Activated CD4-positive, alpha-beta T cell treated with anti-CD3 and anti-CD28 coated beads, Interleukin-2, amount 10 ng/mL, durations not matched to agents 24 days and 14 days (primary cell): Measurements from ENCODE around the gene GRK1. TPM values are rescaled to one million over a fixed set of nuclear protein-coding genes. Genes with fewer than 3 reads are reported as not detected.

Source experiments
- DNase-seq: peaks from one replicate; pipeline ENCODE4 v3.0.0; 2022
- H3K27ac Mint-ChIP-seq: one replicate; pipeline ENCODE4 v1.8.0; 2022; ENCODE audit warnings: mild to moderate bottlenecking, mixed read lengths
- H3K27me3 Mint-ChIP-seq: one replicate; pipeline ENCODE4 v1.8.0; 2022; ENCODE audit warnings: mixed read lengths
- H3K36me3 Mint-ChIP-seq: one replicate; pipeline ENCODE4 v1.8.0; 2022; ENCODE audit warnings: low read depth, mild to moderate bottlenecking, mixed read lengths
- H3K4me1 Mint-ChIP-seq: one replicate; pipeline ENCODE4 v1.8.0; 2021; ENCODE audit warnings: mixed read lengths
- H3K4me3 Mint-ChIP-seq: one replicate; pipeline ENCODE4 v1.8.0; 2022; ENCODE audit warnings: mild to moderate bottlenecking, moderate library complexity, mixed read lengths
- H3K9me3 Mint-ChIP-seq: one replicate; pipeline ENCODE4 v1.8.0; 2021; ENCODE audit warnings: mixed read lengths
- intact Hi-C: fragments of 100-400 bp; cut with micrococcal nuclease; formaldehyde crosslinking; loops from one replicate; pipeline ENCODE4 v1.15.1; 2023
- total RNA-seq: library from RNA; stranded (reverse); gene quantifications from 2 replicates; pipeline ENCODE4 v1.2.3, GENCODE V29; 2022

The GRK1 gene
- total RNA-seq, 1 donor from 2014 or later = 0.07 TPM

DNA sequence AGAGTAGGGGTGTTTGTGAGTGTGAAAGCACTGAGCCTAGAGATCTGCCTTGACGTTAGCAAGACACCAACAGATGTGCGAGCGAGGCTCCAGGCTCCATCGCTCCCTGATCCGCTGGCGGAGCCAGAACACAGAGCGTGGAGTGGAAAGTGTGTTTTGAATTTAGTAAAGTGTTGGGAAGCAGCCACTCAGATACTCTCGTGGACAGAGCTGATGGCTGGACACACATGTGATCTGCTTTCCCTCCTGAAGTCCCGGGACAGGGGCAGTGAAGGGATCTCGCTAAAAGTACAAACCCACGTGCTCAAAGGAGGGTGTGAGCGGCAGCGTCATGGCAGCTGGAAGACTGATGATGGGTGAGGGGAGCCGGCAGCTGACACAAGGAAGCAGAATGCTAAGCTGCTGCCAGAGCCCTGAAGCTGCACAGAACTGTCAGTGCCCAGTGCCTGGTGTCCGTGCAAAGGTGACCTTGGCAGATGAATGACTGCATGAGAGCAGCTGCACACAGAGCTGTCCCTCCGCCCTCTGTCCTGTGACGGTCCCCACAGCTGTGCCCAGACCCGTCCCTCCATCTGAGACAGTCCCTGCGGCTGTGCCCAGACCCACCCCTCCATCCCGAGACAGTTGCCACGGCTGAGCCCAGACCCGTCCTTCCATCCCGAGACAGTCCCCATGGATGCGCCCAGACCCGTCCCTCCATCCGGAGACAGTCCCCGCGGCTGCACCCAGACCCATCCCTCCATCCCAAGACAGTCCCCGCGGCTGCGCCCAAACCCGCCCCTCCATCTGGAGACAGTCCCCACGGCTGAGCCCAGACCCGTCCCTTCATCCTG is 62.4 kb downstream of the GRK1 start:
- Mint-ChIP-seq H3K27ac (no peak overlapping the region), H3K9me3 (peaks cover 3% of the 10 kb centered on the region), H3K27me3 (peaks cover 4% of the 10 kb centered on the region), H3K36me3 (peaks cover 3% of the 10 kb centered on the region), H3K4me1 (peaks cover 5% of the 10 kb centered on the region), H3K4me3 (no peak overlapping the region)
- no peak for DNase-seq
- intact Hi-C loops = no loop called here

DNA sequence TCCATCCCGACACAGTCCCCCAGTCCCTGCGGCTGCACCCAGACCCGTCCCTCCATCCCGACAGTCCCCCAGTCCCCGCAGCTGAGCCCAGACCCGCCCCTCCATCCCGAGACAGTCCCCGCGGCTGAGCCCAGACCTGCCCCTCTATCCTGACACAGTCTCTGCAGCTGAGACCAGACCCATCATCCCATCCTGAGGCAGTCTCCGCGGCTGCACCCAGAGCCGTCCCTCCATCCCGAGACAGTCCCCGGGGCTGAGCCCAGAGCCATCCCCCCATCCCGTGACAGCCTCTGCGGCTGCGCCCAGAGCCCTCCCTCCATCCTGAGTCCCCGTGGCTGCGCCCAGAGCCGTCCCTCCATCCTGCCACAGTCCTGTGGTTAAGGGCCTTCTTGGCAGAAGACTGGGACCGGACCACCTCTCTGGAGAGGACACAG is 63.3 kb downstream of the GRK1 start:
- no peaks in the 10 kb centered on the region for H3K36me3 Mint-ChIP-seq
- no peak overlapping the region for H3K27ac Mint-ChIP-seq
- H3K9me3 Mint-ChIP-seq = peaks cover 3% of the 10 kb centered on the region
- no peaks in the 10 kb centered on the region for H3K4me1 Mint-ChIP-seq
- H3K27me3 Mint-ChIP-seq = peaks cover 4% of the 10 kb centered on the region
- DNase-seq = no peak
- no peak overlapping the region for H3K4me3 Mint-ChIP-seq
- intact Hi-C loops = no loop called here

DNA sequence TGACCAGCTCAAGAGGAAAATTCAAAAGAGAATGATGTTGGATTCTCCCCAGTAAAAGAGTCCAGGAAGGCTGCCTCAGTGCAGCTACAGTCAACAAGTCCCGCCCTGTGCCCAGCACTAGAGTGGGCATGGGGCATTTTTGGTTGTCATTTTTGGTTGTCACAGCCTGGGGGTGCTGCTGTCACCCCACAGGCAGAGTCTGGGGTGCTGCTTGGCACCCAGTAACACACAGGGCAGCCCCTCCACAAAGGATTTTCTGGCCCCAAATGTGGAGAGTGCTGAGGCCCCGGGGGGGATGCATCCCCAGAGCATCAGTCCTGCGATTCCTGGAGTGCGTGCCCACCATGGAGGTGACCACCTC is 63.8 kb downstream of the GRK1 start:
- no peak overlapping the region for H3K4me3 Mint-ChIP-seq
- H3K4me1 Mint-ChIP-seq = no peaks in the 10 kb centered on the region
- intact Hi-C loops = no loop called here
- no peak for DNase-seq
- peaks cover 4% of the 10 kb centered on the region for H3K27me3 Mint-ChIP-seq
- no peaks in the 10 kb centered on the region for H3K36me3 Mint-ChIP-seq
- H3K9me3 Mint-ChIP-seq = peaks cover 3% of the 10 kb centered on the region
- no peak overlapping the region for H3K27ac Mint-ChIP-seq

GRCh38 chr13:113731192-113732175 is 64.5 kb downstream of the GRK1 start:
- peaks cover 3% of the 10 kb centered on the region for H3K9me3 Mint-ChIP-seq
- no peak for DNase-seq
- no peak overlapping the region for H3K4me3 Mint-ChIP-seq
- peaks cover 4% of the 10 kb centered on the region for H3K27me3 Mint-ChIP-seq
- intact Hi-C loops = no loop called here
- H3K4me1 Mint-ChIP-seq = no peaks in the 10 kb centered on the region
- no peak overlapping the region for H3K27ac Mint-ChIP-seq
- no peaks in the 10 kb centered on the region for H3K36me3 Mint-ChIP-seq

- no peak overlapping the region for H3K27ac Mint-ChIP-seq
- no peak overlapping the region for H3K4me3 Mint-ChIP-seq
- peaks cover 3% of the 10 kb centered on the region for H3K9me3 Mint-ChIP-seq
- H3K4me1 Mint-ChIP-seq = no peaks in the 10 kb centered on the region
- no peak for DNase-seq
- intact Hi-C loops = no loop called here
- H3K36me3 Mint-ChIP-seq = no peaks in the 10 kb centered on the region
- H3K27me3 Mint-ChIP-seq = peaks cover 5% of the 10 kb centered on the region
Measured at GRCh38 chr13:113732176-113732960, 65.3 kb downstream of the GRK1 start.

DNA sequence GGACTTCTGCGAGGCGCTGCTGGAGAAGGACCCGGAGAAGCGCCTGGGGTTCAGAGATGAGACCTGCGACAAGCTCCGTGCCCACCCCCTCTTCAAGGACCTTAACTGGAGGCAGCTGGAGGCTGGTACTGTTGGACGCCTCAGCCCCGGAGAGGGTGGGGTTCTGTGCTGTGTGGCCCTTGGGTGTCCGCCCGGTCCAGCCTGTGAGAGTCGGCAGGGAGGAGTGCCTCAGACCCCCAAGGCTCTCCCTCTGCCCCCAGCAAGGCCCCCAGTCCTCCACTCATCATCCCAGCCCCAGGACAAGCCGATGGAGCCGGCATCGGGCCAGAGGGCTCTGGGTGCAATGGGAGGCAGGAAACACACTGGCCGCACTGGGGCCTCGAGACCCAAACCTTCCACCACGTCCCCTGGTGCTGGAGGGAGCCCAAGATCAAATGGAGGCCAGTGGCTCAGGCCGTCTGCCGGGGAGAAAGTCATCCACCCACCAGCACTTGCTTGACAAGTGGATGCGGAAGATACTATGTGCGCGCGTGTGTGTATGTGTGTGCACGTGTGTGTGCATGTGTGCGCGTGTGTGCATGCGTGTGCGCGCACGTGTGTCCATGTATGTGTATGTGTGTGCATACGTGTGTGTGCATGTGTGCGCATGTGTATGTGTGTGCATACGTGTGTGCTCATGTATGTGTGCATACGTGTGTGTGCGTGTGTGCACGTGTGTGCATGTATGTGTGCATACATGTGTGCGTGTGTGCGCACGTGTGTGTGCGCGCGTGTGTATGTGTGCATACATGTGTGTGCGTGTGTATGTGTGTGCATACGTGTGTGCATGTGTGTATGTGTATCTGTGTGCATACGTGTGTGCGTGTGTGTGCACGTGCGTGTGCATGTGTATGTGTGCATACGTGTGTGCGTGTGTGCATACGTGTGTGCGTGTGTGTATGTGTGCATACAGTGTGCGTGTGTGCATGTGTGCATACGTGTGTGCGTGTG is 66.2 kb downstream of the GRK1 start:
- peaks cover 3% of the 10 kb centered on the region for H3K9me3 Mint-ChIP-seq
- no peak overlapping the region for H3K4me3 Mint-ChIP-seq
- H3K4me1 Mint-ChIP-seq = no peaks in the 10 kb centered on the region
- H3K27me3 Mint-ChIP-seq = peaks cover 7% of the 10 kb centered on the region
- intact Hi-C loops = no loop called here
- H3K36me3 Mint-ChIP-seq = no peaks in the 10 kb centered on the region
- no peak overlapping the region for H3K27ac Mint-ChIP-seq
- DNase-seq = no peak

- H3K36me3 Mint-ChIP-seq = no peaks in the 10 kb centered on the region
- H3K27me3 Mint-ChIP-seq = peaks cover 6% of the 10 kb centered on the region
- no peak overlapping the region for H3K4me3 Mint-ChIP-seq
- no peak overlapping the region for H3K27ac Mint-ChIP-seq
- intact Hi-C loops = no loop called here
- peaks cover 3% of the 10 kb centered on the region for H3K9me3 Mint-ChIP-seq
- DNase-seq = no peak
- H3K4me1 Mint-ChIP-seq = no peaks in the 10 kb centered on the region
Measured at GRCh38 chr13:113734099-113734825, 67.2 kb downstream of the GRK1 start.

DNA sequence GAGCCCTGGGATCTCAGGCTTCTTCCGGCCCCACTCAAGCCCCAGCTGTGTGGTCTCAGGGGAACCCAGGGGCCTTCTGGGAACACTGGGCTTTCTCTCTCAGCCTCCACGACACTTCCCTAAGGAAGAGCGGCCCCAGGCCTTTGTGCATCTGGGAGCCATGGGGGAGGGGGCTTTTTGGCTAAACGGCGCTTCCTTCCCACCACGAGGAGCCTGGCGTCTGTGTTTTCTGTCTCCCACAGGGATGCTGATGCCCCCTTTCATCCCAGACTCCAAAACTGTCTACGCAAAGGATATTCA is 67.8 kb downstream of the GRK1 start:
- Mint-ChIP-seq H3K9me3 (peaks cover 3% of the 10 kb centered on the region), H3K36me3 (no peaks in the 10 kb centered on the region), H3K4me1 (no peaks in the 10 kb centered on the region), H3K4me3 (no peak overlapping the region), H3K27me3 (peaks cover 9% of the 10 kb centered on the region), H3K27ac (no peak overlapping the region)
- no peak for DNase-seq
- intact Hi-C loops = no loop called here

DNA sequence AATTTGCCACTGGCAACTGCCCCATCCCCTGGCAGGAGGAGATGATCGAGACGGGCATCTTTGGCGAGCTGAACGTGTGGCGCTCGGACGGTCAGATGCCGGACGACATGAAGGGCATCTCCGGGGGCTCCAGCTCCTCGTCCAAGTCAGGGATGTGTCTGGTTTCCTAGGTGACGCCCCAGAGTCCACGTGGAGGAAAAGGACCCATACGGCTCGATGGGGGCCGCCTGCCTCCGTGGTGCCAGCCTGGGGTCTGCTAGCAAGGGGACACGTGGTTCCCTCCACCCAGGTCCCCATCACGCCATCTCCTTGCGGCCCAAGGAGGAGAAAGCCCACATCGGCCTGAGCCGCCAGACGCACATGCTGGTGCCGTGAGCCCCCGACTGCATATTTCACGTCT is 68.2 kb downstream of the GRK1 start:
- Mint-ChIP-seq H3K4me3 (no peak overlapping the region), H3K27me3 (peaks cover 13% of the 10 kb centered on the region), H3K27ac (no peak overlapping the region), H3K4me1 (no peaks in the 10 kb centered on the region), H3K9me3 (peaks cover 3% of the 10 kb centered on the region), H3K36me3 (no peaks in the 10 kb centered on the region)
- DNase-seq = no peak
- intact Hi-C loops = no loop called here

GRCh38 chr13:113735750-113736149 is 68.7 kb downstream of the GRK1 start:
- Mint-ChIP-seq H3K9me3 (peaks cover 3% of the 10 kb centered on the region), H3K36me3 (no peaks in the 10 kb centered on the region), H3K27ac (no peak overlapping the region), H3K4me3 (no peak overlapping the region), H3K4me1 (peaks cover 3% of the 10 kb centered on the region), H3K27me3 (peaks cover 17% of the 10 kb centered on the region)
- no peak for DNase-seq
- intact Hi-C loops = no loop called here

GRCh38 chr13:113736258-113736731 is 69.3 kb downstream of the GRK1 start:
- Mint-ChIP-seq H3K36me3 (no peaks in the 10 kb centered on the region), H3K27ac (no peak overlapping the region), H3K4me3 (no peak overlapping the region), H3K27me3 (peaks cover 21% of the 10 kb centered on the region), H3K9me3 (peaks cover 3% of the 10 kb centered on the region), H3K4me1 (peaks cover 5% of the 10 kb centered on the region)
- intact Hi-C loops = no loop called here
- DNase-seq = no peak

DNA sequence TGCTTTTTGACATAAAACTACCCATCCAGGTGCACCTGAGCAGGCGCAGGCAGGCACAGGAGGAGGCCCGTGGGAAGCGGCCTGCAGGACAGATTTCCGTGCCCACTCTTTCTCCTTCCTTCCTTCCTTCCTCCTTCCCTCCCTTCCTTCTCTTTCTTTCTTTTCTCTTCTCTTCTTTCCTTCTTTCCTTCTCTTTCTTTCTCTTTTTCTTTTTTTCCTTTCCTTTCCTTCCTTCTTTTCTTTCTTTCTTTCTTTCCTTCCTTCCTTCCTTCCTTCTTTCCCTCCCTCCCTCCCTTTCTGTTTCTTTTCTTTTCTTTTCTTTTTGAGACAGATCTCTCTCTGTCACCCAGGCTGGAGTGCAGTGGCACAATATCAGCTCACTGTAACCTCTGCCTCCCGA is 70.8 kb downstream of the GRK1 start:
- no peak for DNase-seq
- Mint-ChIP-seq H3K27me3 (peaks cover 30% of the 10 kb centered on the region), H3K4me1 (peaks cover 19% of the 10 kb centered on the region), H3K27ac (no peak overlapping the region), H3K36me3 (no peaks in the 10 kb centered on the region), H3K4me3 (no peak overlapping the region), H3K9me3 (peaks cover 3% of the 10 kb centered on the region)
- intact Hi-C loops = no loop called here
